SK-N-MC (cell line): ENCODE results near the gene LINC00632.

Experiments used
- DNase-seq: peaks from one replicate; pipeline ENCODE4 v3.0.0-alpha.2; 2011; ENCODE audit warnings: low read depth, low spot score
- H3K27ac ChIP-seq: fragments of 200-600 bp; sonication (generic); 2 replicates; pipeline ENCODE4 v1.5.1; 2016; ENCODE audit warnings: mixed run types
- H3K36me3 ChIP-seq: fragments of 200-600 bp; sonication (generic); 2 replicates; pipeline ENCODE4 v1.6.1; 2017; ENCODE audit warnings: antibody characterized with exemption, low read length, mixed read lengths; ENCODE audit not compliant: insufficient read depth
- H3K4me3 ChIP-seq: fragments of 200-600 bp; sonication (generic); 2 replicates; pipeline ENCODE4 v1.5.1; 2016
- H3K9ac ChIP-seq: fragments of 200-600 bp; sonication (generic); 2 replicates; pipeline ENCODE4 v1.8.0; 2017; ENCODE audit warnings: mixed run types, mixed read lengths; ENCODE audit not compliant: insufficient read length
- H3K9me3 ChIP-seq: fragments of 200-600 bp; sonication (generic); 2 replicates; pipeline ENCODE4 v1.6.1; 2017; ENCODE audit warnings: low read depth, mild to moderate bottlenecking, antibody characterized with exemption, low read length, moderate library complexity, mixed read lengths
- EZH2 ChIP-seq: fragments of 200-600 bp; sonication (generic); IDR thresholded peaks from one replicate; pipeline ENCODE4 v1.6.1; 2017; ENCODE audit warnings: antibody characterized with exemption
- FOXP2 ChIP-seq: optimal IDR thresholded peaks from 2 replicates; pipeline ENCODE3; 2011; ENCODE audit warnings: mild to moderate bottlenecking, moderate library complexity; ENCODE audit not compliant: insufficient read depth; ENCODE audit errors: extremely low read length, control extremely low read depth
- POLR2AphosphoS5 ChIP-seq: IDR thresholded peaks from 2 replicates; pipeline ENCODE4 v1.6.1; 2012; ENCODE audit warnings: mild to moderate bottlenecking, low read depth, low read length, borderline replicate concordance

Gene LINC00632

GRCh38 chrX:140733766-140734342, 24.3 kb downstream of the LINC00632 start:
- H3K9ac ChIP-seq, result no peak overlapping the region
- H3K4me3 ChIP-seq, result no peak overlapping the region
- H3K9me3 ChIP-seq, result no peaks in the 10 kb centered on the region
- H3K27ac ChIP-seq, result no peak overlapping the region
- no peak for DNase-seq
- TF ChIP-seq FOXP2 (no peak), EZH2 (no peak), POLR2AphosphoS5 (no peak)
- H3K36me3 ChIP-seq, result peaks cover 4% of the 10 kb centered on the region; the same call in 1 of the 2 replicates

- Histone ChIP-seq H3K9ac (no peak overlapping the region), H3K4me3 (no peak overlapping the region), H3K27ac (no peak overlapping the region), H3K36me3 (no peaks in the 10 kb centered on the region), H3K9me3 (no peaks in the 10 kb centered on the region)
- no peak for DNase-seq
- TF ChIP-seq FOXP2, result no peak
- TF ChIP-seq EZH2, result no peak
- no peak for TF ChIP-seq POLR2AphosphoS5
Observed at GRCh38 chrX:140744085-140744484, 34.5 kb downstream of the LINC00632 start.

GRCh38 chrX:140756941-140757340, 47.4 kb downstream of the LINC00632 start:
- H3K4me3 ChIP-seq, result no peak overlapping the region
- no peak overlapping the region for H3K9ac ChIP-seq
- DNase-seq, result no peak
- H3K27ac ChIP-seq, result no peak overlapping the region
- H3K36me3 ChIP-seq, result no peaks in the 10 kb centered on the region
- H3K9me3 ChIP-seq, result no peaks in the 10 kb centered on the region
- TF ChIP-seq FOXP2 (no peak), EZH2 (no peak), POLR2AphosphoS5 (no peak)

- Histone ChIP-seq H3K27ac (no peak overlapping the region), H3K9me3 (no peaks in the 10 kb centered on the region), H3K4me3 (no peak overlapping the region), H3K36me3 (no peaks in the 10 kb centered on the region), H3K9ac (no peak overlapping the region)
- no peak for DNase-seq
- TF ChIP-seq EZH2 (no peak), POLR2AphosphoS5 (no peak), FOXP2 (no peak)
Observed at GRCh38 chrX:140762061-140762460, 52.5 kb downstream of the LINC00632 start.

- no peaks in the 10 kb centered on the region for H3K9me3 ChIP-seq
- TF ChIP-seq FOXP2, result no peak
- TF ChIP-seq POLR2AphosphoS5, result no peak
- TF ChIP-seq EZH2, result no peak
- peak overlapping the region; percentile 77 for H3K4me3 ChIP-seq
- no peak for DNase-seq
- no peak overlapping the region for H3K27ac ChIP-seq
- H3K36me3 ChIP-seq, result no peaks in the 10 kb centered on the region
- no peak overlapping the region for H3K9ac ChIP-seq
Observed at GRCh38 chrX:140764401-140764919, 54.9 kb downstream of the LINC00632 start.

GRCh38 chrX:140765043-140765784, 55.7 kb downstream of the LINC00632 start:
- Histone ChIP-seq H3K4me3 (peak overlapping the region; percentile 77), H3K36me3 (no peaks in the 10 kb centered on the region), H3K9me3 (no peaks in the 10 kb centered on the region), H3K9ac (no peak overlapping the region), H3K27ac (no peak overlapping the region)
- DNase-seq, result no peak
- TF ChIP-seq POLR2AphosphoS5 (no peak), EZH2 (no peak), FOXP2 (no peak)

GRCh38 chrX:140766024-140766611, 56.6 kb downstream of the LINC00632 start:
- TF ChIP-seq FOXP2 (no peak), POLR2AphosphoS5 (no peak), EZH2 (no peak)
- H3K27ac ChIP-seq, result no peak overlapping the region
- DNase-seq, result peak; percentile 28
- H3K9me3 ChIP-seq, result no peaks in the 10 kb centered on the region
- H3K9ac ChIP-seq, result no peak overlapping the region
- peak overlapping the region; percentile 77 for H3K4me3 ChIP-seq
- H3K36me3 ChIP-seq, result no peaks in the 10 kb centered on the region

DNA sequence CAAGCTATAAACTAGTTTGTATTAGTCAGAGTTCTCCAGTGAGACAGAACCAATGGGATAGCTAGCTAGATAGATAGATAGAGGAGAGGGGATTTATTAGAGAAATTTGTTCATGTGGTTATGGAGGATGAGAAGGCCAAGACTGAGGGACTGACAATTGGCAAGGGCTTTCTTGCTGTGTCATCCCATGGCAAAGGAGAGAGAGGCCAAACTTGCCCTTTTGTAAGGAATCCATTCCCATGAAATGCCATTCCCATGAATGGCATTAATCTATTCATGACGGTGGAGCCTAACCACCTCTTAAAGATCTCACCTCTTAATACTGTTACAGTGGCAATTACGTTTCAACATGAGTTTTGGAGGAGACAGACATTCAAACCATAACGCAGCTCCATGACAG, 58.1 kb downstream of the LINC00632 start:
- H3K36me3 ChIP-seq, result peaks cover 3% of the 10 kb centered on the region; the same call in 1 of the 2 replicates
- TF ChIP-seq EZH2 (no peak), FOXP2 (no peak), POLR2AphosphoS5 (no peak)
- DNase-seq, result no peak
- H3K4me3 ChIP-seq, result no peak overlapping the region
- H3K9me3 ChIP-seq, result no peaks in the 10 kb centered on the region
- no peak overlapping the region for H3K9ac ChIP-seq
- H3K27ac ChIP-seq, result no peak overlapping the region
